ENCODE data around the gene GALNTL6. TPM values are rescaled to one million over a fixed set of nuclear protein-coding genes. Genes with fewer than 3 reads are reported as not detected.

Gene GALNTL6
- total and polyA plus RNA-seq, 2 donors (not counting 1 experiment from before 2014, with no cell fraction given): not detected

DNA sequence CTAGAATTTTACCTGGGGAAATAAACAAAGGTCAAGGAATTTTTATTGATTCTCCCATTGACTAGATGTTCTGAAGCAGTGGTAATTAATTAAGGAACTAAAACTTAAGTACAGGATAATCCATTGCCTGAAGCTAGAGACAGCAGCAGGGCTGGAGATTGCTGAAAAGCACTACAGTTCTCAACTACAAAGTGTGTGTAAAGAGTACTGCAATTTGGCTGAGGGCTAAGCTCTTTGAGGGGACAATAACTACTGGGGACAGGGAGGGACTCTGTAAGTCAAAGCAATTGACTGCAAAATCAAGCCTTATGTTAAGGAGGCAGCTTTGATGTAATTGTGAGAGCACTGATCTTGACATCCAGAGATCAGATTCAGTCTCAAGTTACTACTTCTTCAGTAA is 260.4 kb downstream of the GALNTL6 start:
- Histone ChIP-seq H3K79me2 (ENCODE audit: control insufficient read depth, insufficient read depth, low read length) (no peaks in the 10 kb centered on the region), H3K27me3 (ENCODE audit: control insufficient read depth, insufficient read depth, low read length) (no peaks in the 10 kb centered on the region), H3K4me2 (ENCODE audit: extremely low read depth, insufficient read depth, low read length) (no peak overlapping the region), H3K36me3 (ENCODE audit: control insufficient read depth, insufficient read depth, low read length) (no peaks in the 10 kb centered on the region), H3K27ac (ENCODE audit: insufficient read depth, low read length) (no peak overlapping the region), H3K4me3 (replicated peaks in 1 of 4; ENCODE audit: control extremely low read depth in 1 of 4, insufficient read depth in 1 of 4, low read depth in 3 of 4, low read length in 4 of 4) (no peak overlapping the region), H4K20me1 (ENCODE audit: control insufficient read depth, extremely low read depth, insufficient read depth, low read length) (no peaks in the 10 kb centered on the region), H3K4me1 (ENCODE audit: control insufficient read depth, extremely low read depth, insufficient read depth, low read length) (no peaks in the 10 kb centered on the region), H3K9me3 (ENCODE audit: control insufficient read depth, insufficient read depth, low read depth, low read length) (no peaks in the 10 kb centered on the region), H2AFZ (ENCODE audit: low read length) (no peak overlapping the region), H3K9ac (ENCODE audit: insufficient read depth, low read length) (no peak overlapping the region)
- TF ChIP-seq EZH2 (IDR thresholded peaks at IDR 0.05; ENCODE audit: low read length, missing control alignments): no peak
- TF ChIP-seq, protein P1, sequence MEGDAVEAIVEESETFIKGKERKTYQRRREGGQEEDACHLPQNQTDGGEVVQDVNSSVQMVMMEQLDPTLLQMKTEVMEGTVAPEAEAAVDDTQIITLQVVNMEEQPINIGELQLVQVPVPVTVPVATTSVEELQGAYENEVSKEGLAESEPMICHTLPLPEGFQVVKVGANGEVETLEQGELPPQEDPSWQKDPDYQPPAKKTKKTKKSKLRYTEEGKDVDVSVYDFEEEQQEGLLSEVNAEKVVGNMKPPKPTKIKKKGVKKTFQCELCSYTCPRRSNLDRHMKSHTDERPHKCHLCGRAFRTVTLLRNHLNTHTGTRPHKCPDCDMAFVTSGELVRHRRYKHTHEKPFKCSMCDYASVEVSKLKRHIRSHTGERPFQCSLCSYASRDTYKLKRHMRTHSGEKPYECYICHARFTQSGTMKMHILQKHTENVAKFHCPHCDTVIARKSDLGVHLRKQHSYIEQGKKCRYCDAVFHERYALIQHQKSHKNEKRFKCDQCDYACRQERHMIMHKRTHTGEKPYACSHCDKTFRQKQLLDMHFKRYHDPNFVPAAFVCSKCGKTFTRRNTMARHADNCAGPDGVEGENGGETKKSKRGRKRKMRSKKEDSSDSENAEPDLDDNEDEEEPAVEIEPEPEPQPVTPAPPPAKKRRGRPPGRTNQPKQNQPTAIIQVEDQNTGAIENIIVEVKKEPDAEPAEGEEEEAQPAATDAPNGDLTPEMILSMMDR (conservative IDR thresholded peaks at IDR 0.05 in 1 of 2, IDR thresholded peaks at IDR 0.05 in 1 of 2; ENCODE audit: low read depth in 1 of 2, low read length in 2 of 2): no peak
- no peak for DNase-seq (ENCODE audit: low read depth in 2 of 2)

DNA sequence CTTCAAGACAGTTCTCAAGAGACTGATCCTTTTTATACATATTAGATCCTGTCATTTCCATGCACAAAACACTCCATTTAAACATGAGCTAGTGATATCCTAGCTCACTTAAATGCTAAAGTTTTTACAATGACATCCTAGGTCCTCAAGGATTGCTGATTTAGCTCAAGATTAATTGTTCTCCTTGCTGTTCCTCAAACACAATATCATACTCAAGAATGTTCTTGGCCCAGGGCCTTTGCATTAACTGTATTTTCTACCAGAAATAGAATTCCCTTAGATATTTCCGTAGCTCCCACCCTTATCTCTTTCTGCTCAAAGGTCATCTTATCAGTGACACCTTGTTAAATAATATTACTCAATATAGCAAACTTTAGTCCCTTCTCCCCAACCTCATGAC is 270.1 kb downstream of the GALNTL6 start:
- Histone ChIP-seq H4K20me1 (ENCODE audit: control insufficient read depth, extremely low read depth, insufficient read depth, low read length) (no peaks in the 10 kb centered on the region), H3K9me3 (ENCODE audit: control insufficient read depth, insufficient read depth, low read depth, low read length) (no peaks in the 10 kb centered on the region), H2AFZ (ENCODE audit: low read length) (no peak overlapping the region), H3K9ac (ENCODE audit: insufficient read depth, low read length) (no peak overlapping the region), H3K79me2 (ENCODE audit: control insufficient read depth, insufficient read depth, low read length) (no peaks in the 10 kb centered on the region), H3K36me3 (ENCODE audit: control insufficient read depth, insufficient read depth, low read length) (no peaks in the 10 kb centered on the region), H3K27ac (ENCODE audit: insufficient read depth, low read length) (no peak overlapping the region), H3K4me1 (ENCODE audit: control insufficient read depth, extremely low read depth, insufficient read depth, low read length) (no peaks in the 10 kb centered on the region), H3K4me2 (ENCODE audit: extremely low read depth, insufficient read depth, low read length) (no peak overlapping the region), H3K27me3 (ENCODE audit: control insufficient read depth, insufficient read depth, low read length) (no peaks in the 10 kb centered on the region), H3K4me3 (replicated peaks in 1 of 4; ENCODE audit: control extremely low read depth in 1 of 4, insufficient read depth in 1 of 4, low read depth in 3 of 4, low read length in 4 of 4) (no peak overlapping the region)
- TF ChIP-seq EZH2 (IDR thresholded peaks at IDR 0.05; ENCODE audit: low read length, missing control alignments): no peak
- TF ChIP-seq, protein P1 (conservative IDR thresholded peaks at IDR 0.05 in 1 of 2, IDR thresholded peaks at IDR 0.05 in 1 of 2; ENCODE audit: low read depth in 1 of 2, low read length in 2 of 2): no peak
- no peak for DNase-seq (ENCODE audit: low read depth in 2 of 2)

DNA sequence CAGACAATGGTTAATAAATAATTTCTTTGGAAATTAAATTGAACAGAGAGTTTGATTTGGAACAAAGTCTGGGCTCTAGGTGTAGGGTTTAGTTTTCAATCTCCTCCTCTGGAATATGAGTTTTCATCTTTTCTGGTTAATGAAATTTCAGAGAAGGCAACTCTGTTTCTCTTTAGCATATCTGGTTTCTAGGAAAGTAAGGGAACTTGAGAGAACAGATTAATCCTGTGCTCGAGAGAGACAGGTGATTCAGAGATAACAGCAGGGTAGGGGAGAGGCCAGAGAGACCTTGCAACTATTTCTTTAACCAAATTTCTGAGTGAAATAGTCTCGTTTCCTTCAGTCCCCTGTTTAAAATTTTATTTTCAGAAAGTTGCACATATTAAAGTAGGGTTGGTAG is 275.4 kb downstream of the GALNTL6 start:
- H3K4me2 ChIP-seq (ENCODE audit: extremely low read depth, insufficient read depth, low read length): no peak overlapping the region
- no peaks in the 10 kb centered on the region for H3K4me1 ChIP-seq (ENCODE audit: control insufficient read depth, extremely low read depth, insufficient read depth, low read length)
- H4K20me1 ChIP-seq (ENCODE audit: control insufficient read depth, extremely low read depth, insufficient read depth, low read length): no peaks in the 10 kb centered on the region
- H2AFZ ChIP-seq (ENCODE audit: low read length): no peak overlapping the region
- TF ChIP-seq, protein P1 (conservative IDR thresholded peaks at IDR 0.05 in 1 of 2, IDR thresholded peaks at IDR 0.05 in 1 of 2; ENCODE audit: low read depth in 1 of 2, low read length in 2 of 2): no peak
- TF ChIP-seq EZH2 (IDR thresholded peaks at IDR 0.05; ENCODE audit: low read length, missing control alignments): no peak
- no peaks in the 10 kb centered on the region for H3K9me3 ChIP-seq (ENCODE audit: control insufficient read depth, insufficient read depth, low read depth, low read length)
- no peak for DNase-seq (ENCODE audit: low read depth in 2 of 2)
- no peaks in the 10 kb centered on the region for H3K36me3 ChIP-seq (ENCODE audit: control insufficient read depth, insufficient read depth, low read length)
- no peak overlapping the region for H3K4me3 ChIP-seq (replicated peaks in 1 of 4; ENCODE audit: control extremely low read depth in 1 of 4, insufficient read depth in 1 of 4, low read depth in 3 of 4, low read length in 4 of 4)
- H3K27ac ChIP-seq (ENCODE audit: insufficient read depth, low read length): no peak overlapping the region
- no peaks in the 10 kb centered on the region for H3K79me2 ChIP-seq (ENCODE audit: control insufficient read depth, insufficient read depth, low read length)
- H3K9ac ChIP-seq (ENCODE audit: insufficient read depth, low read length): no peak overlapping the region
- no peaks in the 10 kb centered on the region for H3K27me3 ChIP-seq (ENCODE audit: control insufficient read depth, insufficient read depth, low read length)
